ENCODE measurements around the gene KIFC3. TPM values are rescaled to one million over a fixed set of nuclear protein-coding genes. Genes with fewer than 3 reads are reported as not detected.

The KIFC3 gene
- total and polyA plus RNA-seq, 2 of the 13 experiments (the other 11 are each of a cell fraction or from before 2014, with no cell fraction given): 42.1 to 45.3 TPM

- TF ChIP-seq ARID5B (CRISPR knock-in tag; IDR thresholded peaks at IDR 0.05) (no peak), HNF1B (CRISPR knock-in tag; IDR thresholded peaks at IDR 0.05) (no peak), ZBTB2 (CRISPR knock-in tag; IDR thresholded peaks at IDR 0.05; ENCODE audit: low read depth) (no peak), ZNF576 (CRISPR knock-in tag; IDR thresholded peaks at IDR 0.05) (no peak), ZNF20 (CRISPR knock-in tag; IDR thresholded peaks at IDR 0.05) (no peak), ZNF256 (CRISPR knock-in tag; conservative IDR thresholded peaks at IDR 0.05) (no peak)
These were observed 38.8 kb downstream of the KIFC3 start (continued) for GRCh38 chr16:57763285-57764005.

All from HepG2 (cell line).